Fibroblast of lung (primary cell): ENCODE results near the gene PTPN7.
"Not testable (repeated sequence)": the region's sequence is repeated elsewhere in the genome, so short reads cannot be mapped to it uniquely, and the experiment has no call there.

Source experiments
- CTCF ChIP-seq, 2 donors: IDR thresholded peaks in 1 of 2; conservative IDR thresholded peaks in 1 of 2; 1 replicate in 1 of 2; 2 replicates in 1 of 2; pipeline ENCODE4 v1.5.1; 2011 to 2012; ENCODE audit warnings: low read length in 2 of 2, control low read depth in 1 of 2, inconsistent platforms in 1 of 2, low read depth in 1 of 2, mild to moderate bottlenecking in 1 of 2
- EZH2 ChIP-seq: IDR thresholded peaks from 2 replicates; pipeline ENCODE4 v1.5.1; 2012; ENCODE audit warnings: low read length, control low read depth, mild to moderate bottlenecking; ENCODE audit errors: missing control alignments

GRCh38 chr1:202145744-202146140, 14.7 kb downstream of the PTPN7 start:
- not testable (repeated sequence) for TF ChIP-seq CTCF (conservative IDR thresholded peaks at IDR 0.05 in 1 of 2, IDR thresholded peaks at IDR 0.05 in 1 of 2; ENCODE audit: low read depth in 1 of 2, low read length in 2 of 2); EZH2
